ENCODE data around the gene CRK. TPM values are rescaled to one million over a fixed set of nuclear protein-coding genes. Genes with fewer than 3 reads are reported as not detected.
"Not testable (repeated sequence)": the region's sequence is repeated elsewhere in the genome, so short reads cannot be mapped to it uniquely, and the experiment has no call there.

Gene CRK
- total RNA-seq, 1 donor: 109 TPM

- H3K4me3 ChIP-seq (ENCODE audit: insufficient read depth, low read length): no peak overlapping the region
- H3K36me3 ChIP-seq (ENCODE audit: insufficient read depth, low read length): peaks cover 10% of the 10 kb centered on the region
- no peak overlapping the region for H2AFZ ChIP-seq (ENCODE audit: low read length)
- peaks cover 99% of the 10 kb centered on the region for H3K79me2 ChIP-seq (ENCODE audit: insufficient read depth, low read length)
- peak overlapping the region; percentile 26 for H3K4me2 ChIP-seq (ENCODE audit: insufficient read depth, low read length)
- no peak for TF ChIP-seq CTCF (IDR thresholded peaks at IDR 0.05; ENCODE audit: extremely low read depth, low read depth, low read length)
- peak overlapping the region; percentile 21 for H3K27ac ChIP-seq (ENCODE audit: low read depth, low read length)
- peaks cover 89% of the 10 kb centered on the region for H4K20me1 ChIP-seq (ENCODE audit: insufficient read depth, low read length)
- H3K9me3 ChIP-seq (ENCODE audit: low read depth, low read length): no peaks in the 10 kb centered on the region
- DNase-seq (ENCODE audit: insufficient read length, low spot score, missing footprints): no peak
- H3K4me1 ChIP-seq (ENCODE audit: insufficient read depth, low read length): peaks cover 40% of the 10 kb centered on the region
- no peaks in the 10 kb centered on the region for H3K27me3 ChIP-seq (ENCODE audit: insufficient read depth, low read length)
These were observed 70.2 kb downstream of the CRK start for GRCh38 chr17:1385861-1386260.

- DNase-seq (ENCODE audit: insufficient read length, low spot score, missing footprints): no peak
- no peak overlapping the region for H3K4me2 ChIP-seq (ENCODE audit: insufficient read depth, low read length)
These were observed 71.1 kb downstream of the CRK start for GRCh38 chr17:1384905-1385435.

GRCh38 chr17:1379930-1380313 is 76.1 kb downstream of the CRK start:
- Histone ChIP-seq H3K36me3 (ENCODE audit: insufficient read depth, low read length) (peaks cover 13% of the 10 kb centered on the region), H4K20me1 (ENCODE audit: insufficient read depth, low read length) (peaks cover 95% of the 10 kb centered on the region), H3K79me2 (ENCODE audit: insufficient read depth, low read length) (peaks cover 99% of the 10 kb centered on the region), H3K4me1 (ENCODE audit: insufficient read depth, low read length) (peaks cover 42% of the 10 kb centered on the region), H3K27me3 (ENCODE audit: insufficient read depth, low read length) (no peaks in the 10 kb centered on the region), H3K27ac (ENCODE audit: low read depth, low read length) (peak overlapping the region; percentile 43), H2AFZ (ENCODE audit: low read length) (no peak overlapping the region), H3K4me2 (ENCODE audit: insufficient read depth, low read length) (no peak overlapping the region), H3K4me3 (ENCODE audit: insufficient read depth, low read length) (no peak overlapping the region), H3K9me3 (ENCODE audit: low read depth, low read length) (no peaks in the 10 kb centered on the region)
- no peak for DNase-seq (ENCODE audit: insufficient read length, low spot score, missing footprints)
- no peak for TF ChIP-seq CTCF (IDR thresholded peaks at IDR 0.05; ENCODE audit: extremely low read depth, low read depth, low read length)

More at GRCh38 chr17:1384905-1385435, 71.1 kb downstream of the CRK start:
- no peak for TF ChIP-seq CTCF (IDR thresholded peaks at IDR 0.05; ENCODE audit: extremely low read depth, low read depth, low read length)
- Histone ChIP-seq H3K27me3 (ENCODE audit: insufficient read depth, low read length) (no peaks in the 10 kb centered on the region), H3K27ac (ENCODE audit: low read depth, low read length) (no peak overlapping the region), H3K9me3 (ENCODE audit: low read depth, low read length) (no peaks in the 10 kb centered on the region), H4K20me1 (ENCODE audit: insufficient read depth, low read length) (peaks cover 89% of the 10 kb centered on the region), H3K4me1 (ENCODE audit: insufficient read depth, low read length) (peaks cover 41% of the 10 kb centered on the region), H3K36me3 (ENCODE audit: insufficient read depth, low read length) (peaks cover 10% of the 10 kb centered on the region), H3K4me3 (ENCODE audit: insufficient read depth, low read length) (no peak overlapping the region), H3K79me2 (ENCODE audit: insufficient read depth, low read length) (peaks cover 99% of the 10 kb centered on the region), H2AFZ (ENCODE audit: low read length) (no peak overlapping the region)

GRCh38 chr17:1379208-1379929 is 76.7 kb downstream of the CRK start:
- H3K4me1 ChIP-seq (ENCODE audit: insufficient read depth, low read length): peaks cover 42% of the 10 kb centered on the region

GRCh38 chr17:1378476-1378860 is 77.6 kb downstream of the CRK start:
- H2AFZ ChIP-seq (ENCODE audit: low read length); H3K4me3 ChIP-seq (ENCODE audit: insufficient read depth, low read length); H3K27ac ChIP-seq (ENCODE audit: low read depth, low read length); H3K9me3 ChIP-seq (ENCODE audit: low read depth, low read length); DNase-seq (ENCODE audit: insufficient read length, low spot score, missing footprints); H3K4me2 ChIP-seq (ENCODE audit: insufficient read depth, low read length); H3K27me3 ChIP-seq (ENCODE audit: insufficient read depth, low read length): not testable (repeated sequence)
- Histone ChIP-seq H3K79me2 (ENCODE audit: insufficient read depth, low read length) (peaks cover 99% of the 10 kb centered on the region), H4K20me1 (ENCODE audit: insufficient read depth, low read length) (peaks cover 96% of the 10 kb centered on the region), H3K4me1 (ENCODE audit: insufficient read depth, low read length) (peaks cover 42% of the 10 kb centered on the region), H3K36me3 (ENCODE audit: insufficient read depth, low read length) (peaks cover 11% of the 10 kb centered on the region)

More at GRCh38 chr17:1379208-1379929, 76.7 kb downstream of the CRK start:
- Histone ChIP-seq H3K79me2 (ENCODE audit: insufficient read depth, low read length) (peaks cover 99% of the 10 kb centered on the region), H3K27ac (ENCODE audit: low read depth, low read length) (peak overlapping the region; percentile 43), H3K36me3 (ENCODE audit: insufficient read depth, low read length) (peaks cover 9% of the 10 kb centered on the region), H3K4me2 (ENCODE audit: insufficient read depth, low read length) (no peak overlapping the region), H4K20me1 (ENCODE audit: insufficient read depth, low read length) (peaks cover 96% of the 10 kb centered on the region), H3K4me3 (ENCODE audit: insufficient read depth, low read length) (no peak overlapping the region), H2AFZ (ENCODE audit: low read length) (no peak overlapping the region), H3K9me3 (ENCODE audit: low read depth, low read length) (no peaks in the 10 kb centered on the region), H3K27me3 (ENCODE audit: insufficient read depth, low read length) (no peaks in the 10 kb centered on the region)
- TF ChIP-seq CTCF (IDR thresholded peaks at IDR 0.05; ENCODE audit: extremely low read depth, low read depth, low read length): no peak
- DNase-seq (ENCODE audit: insufficient read length, low spot score, missing footprints): no peak

Data from osteoblast (primary cell).